HCT116 (cell line): ENCODE data around the gene PLPP6. TPM values are rescaled to one million over a fixed set of nuclear protein-coding genes. Genes with fewer than 3 reads are reported as not detected.

ENCODE experiments used
- ATAC-seq: fragments of 200-7000 bp; cut with Tn5 transposase; 2 replicates; pipeline ENCODE4 v1.9.1; 2020; ENCODE audit warnings: mild to moderate bottlenecking, moderate library complexity
- BruUV-seq: library from RNA; stranded (reverse); fragments of 400-500 nt; replicated peaks from 2 replicates; lab custom pipeline; 2021; lab: Mats Ljungman, UMichigan
- CTCF ChIA-PET: fragments of 300-600 bp; sonication (Branson Sonifier 250); formaldehyde crosslinking; loops from one replicate; lab custom pipeline; 2021; ENCODE audit warnings: antibody characterized with exemption; lab: Charles Lee
- POLR2A ChIA-PET: fragments of 300-600, 350-600 bp; sonication (Branson Sonifier 250); formaldehyde crosslinking; loops from one replicate; lab custom pipeline; 2021; ENCODE audit warnings: antibody characterized with exemption; lab: Charles Lee
- RAD21 ChIA-PET, 2 experiments: fragments of 300-600 bp; sonication (Branson Sonifier 250); formaldehyde crosslinking; loops; one replicate each; lab custom pipeline; 2023; ENCODE audit warnings: low total read pairs in 2 of 2; ENCODE audit not compliant: uncharacterized antibody in 2 of 2, unreplicated experiment in 2 of 2, low non-redundant PET in 1 of 2; lab: Charles Lee
- DNase-seq: peaks from one replicate; pipeline ENCODE4 v3.0.0-alpha.2; 2010; ENCODE audit warnings: low read depth, low spot score
- H2AFZ ChIP-seq: fragments of 200-600 bp; shearing (Covaris generic), sonication (generic); 2 replicates; pipeline ENCODE4 v1.6.1; 2017; ENCODE audit warnings: low read depth, mixed run types, mixed read lengths, antibody characterized with exemption, low read length; ENCODE audit not compliant: poor library complexity, severe bottlenecking
- H3K27ac ChIP-seq: 2 replicates; pipeline ENCODE4 v1.5.1; 2012; ENCODE audit warnings: low read depth, low read length
- H3K27me3 ChIP-seq: fragments of 200-600 bp; sonication (generic); 2 replicates; pipeline ENCODE4 v1.6.1; 2016; ENCODE audit warnings: mixed run types, low read length, mixed read lengths; ENCODE audit not compliant: insufficient read depth
- H3K36me3 ChIP-seq, 2 experiments: fragments of 200-500 bp in 1 of 2; fragments of 200-600 bp in 1 of 2; sonication (Bioruptor generic) in 1 of 2; sonication (generic) in 1 of 2; 2 replicates each; pipeline versions ENCODE4 v1.5.1 to v1.6.1; 2014 to 2016; ENCODE audit warnings: low read length in 2 of 2, inconsistent platforms in 1 of 2, mixed read lengths in 1 of 2, mixed run types in 1 of 2; ENCODE audit not compliant: insufficient read depth in 2 of 2, control insufficient read depth in 1 of 2
- H3K4me1 ChIP-seq, 2 experiments: fragments of 200-600 bp in 1 of 2; sonication (generic) in 1 of 2; 2 replicates each; pipeline versions ENCODE4 v1.5.1 to v1.6.1; 2012 to 2017; ENCODE audit warnings: low read length in 2 of 2, inconsistent platforms in 1 of 2, mild to moderate bottlenecking in 1 of 2, mixed read lengths in 1 of 2, mixed run types in 1 of 2, moderate library complexity in 1 of 2; ENCODE audit not compliant: insufficient read depth in 2 of 2, control insufficient read depth in 1 of 2
- H3K4me2 ChIP-seq: fragments of 200-600 bp; sonication (generic); 2 replicates; pipeline ENCODE4 v1.6.1; 2017; ENCODE audit warnings: mixed run types, low read length, mixed read lengths
- H3K4me3 ChIP-seq, 2 experiments: fragments of 200-600 bp in 1 of 2; sonication (generic) in 1 of 2; replicated peaks in 1 of 2; 2 replicates each; pipeline ENCODE4 v1.5.1; 2011 to 2016; ENCODE audit warnings: low read length in 2 of 2, control low read depth in 1 of 2, low read depth in 1 of 2, mild to moderate bottlenecking in 1 of 2, mixed read lengths in 1 of 2, mixed run types in 1 of 2
- H3K79me2 ChIP-seq: fragments of 200-600 bp; sonication (generic); 2 replicates; pipeline ENCODE4 v1.6.1; 2017; ENCODE audit warnings: mild to moderate bottlenecking, mixed run types, low read length, moderate library complexity, mixed read lengths; ENCODE audit not compliant: insufficient read depth
- H3K9ac ChIP-seq: fragments of 200-600 bp; sonication (generic); 2 replicates; pipeline ENCODE4 v1.6.1; 2016; ENCODE audit warnings: low read length, mixed read lengths
- H3K9me2 ChIP-seq: fragments of 200-600 bp; sonication (generic), shearing (Covaris generic); 2 replicates; pipeline ENCODE4 v1.6.1; 2017; ENCODE audit warnings: mixed run types, mild to moderate bottlenecking, moderate library complexity; ENCODE audit not compliant: insufficient read depth
- H3K9me3 ChIP-seq, 2 experiments: fragments of 200-500 bp in 1 of 2; fragments of 200-600 bp in 1 of 2; sonication (Bioruptor generic) in 1 of 2; sonication (generic) in 1 of 2; 2 replicates each; pipeline ENCODE4 v1.6.1; 2014 to 2017; ENCODE audit warnings: low read length in 2 of 2, mixed read lengths in 2 of 2, inconsistent platforms in 1 of 2, low read depth in 1 of 2, mild to moderate bottlenecking in 1 of 2, mixed run types in 1 of 2, moderate library complexity in 1 of 2; ENCODE audit not compliant: control insufficient read depth in 1 of 2, insufficient read depth in 1 of 2
- H4K20me1 ChIP-seq: fragments of 200-600 bp; sonication (generic), shearing (Covaris generic); 2 replicates; pipeline ENCODE4 v1.6.1; 2017; ENCODE audit warnings: mixed run types, mild to moderate bottlenecking, moderate library complexity; ENCODE audit not compliant: insufficient read depth
- EGR1 ChIP-seq: IDR thresholded peaks from 2 replicates; pipeline ENCODE4 v1.6.1; 2012; ENCODE audit warnings: low read depth
- ELF1 ChIP-seq: IDR thresholded peaks from 2 replicates; pipeline ENCODE4 v1.6.1; 2012; ENCODE audit warnings: low read depth, borderline replicate concordance
- MAX ChIP-seq: IDR thresholded peaks from 2 replicates; pipeline ENCODE4 v1.6.1; 2012
- POLR2AphosphoS5 ChIP-seq: IDR thresholded peaks from 2 replicates; pipeline ENCODE4 v1.6.1; 2011; ENCODE audit warnings: mild to moderate bottlenecking, low read depth, low read length, moderate library complexity
- intact Hi-C: fragments of 100-400 bp; cut with micrococcal nuclease; formaldehyde crosslinking; loops from 2 replicates; pipeline ENCODE4 v1.10.0; 2022
- total RNA-seq: library from RNA; stranded (reverse); gene quantifications from one replicate; pipeline ENCODE4 v1.2.1, GENCODE V29; 2021; ENCODE audit not compliant: unreplicated experiment
- TF ChIP-seq, protein P1 (sequence below), 3 experiments: fragments of 200-600 bp in 1 of 3; sonication (generic) in 1 of 3; IDR thresholded peaks in 2 of 3; conservative IDR thresholded peaks in 1 of 3; 2 replicates each; pipeline ENCODE4 v1.5.1; 2012 to 2017; ENCODE audit warnings: low read depth in 2 of 3, low read length in 2 of 3, antibody characterized with exemption in 1 of 3, borderline replicate concordance in 1 of 3, control low read depth in 1 of 3, mild to moderate bottlenecking in 1 of 3, mixed read lengths in 1 of 3, mixed run types in 1 of 3, moderate library complexity in 1 of 3; ENCODE audit not compliant: insufficient read depth in 1 of 3

The PLPP6 gene
- total RNA-seq, 1 experiment from 2014 or later: 5.0 TPM

GRCh38 chr9:4666042-4666699 is 4.1 kb downstream of the PLPP6 start, which contains the start of gene SPATA6L:
Gene SPATA6L, minus strand, starts transcription at chr9:4666480. Its CDS starts 230 bp downstream, at chr9:4666250.
- TF ChIP-seq MAX: 0 out of 2 replicates have a peak, but pooled peaks have one; percentile 62
- TF ChIP-seq EGR1: peak; percentile 58
- peak; percentile 23; the same call in 1 of the 2 replicates for TF ChIP-seq ELF1
- TF ChIP-seq, protein P1, sequence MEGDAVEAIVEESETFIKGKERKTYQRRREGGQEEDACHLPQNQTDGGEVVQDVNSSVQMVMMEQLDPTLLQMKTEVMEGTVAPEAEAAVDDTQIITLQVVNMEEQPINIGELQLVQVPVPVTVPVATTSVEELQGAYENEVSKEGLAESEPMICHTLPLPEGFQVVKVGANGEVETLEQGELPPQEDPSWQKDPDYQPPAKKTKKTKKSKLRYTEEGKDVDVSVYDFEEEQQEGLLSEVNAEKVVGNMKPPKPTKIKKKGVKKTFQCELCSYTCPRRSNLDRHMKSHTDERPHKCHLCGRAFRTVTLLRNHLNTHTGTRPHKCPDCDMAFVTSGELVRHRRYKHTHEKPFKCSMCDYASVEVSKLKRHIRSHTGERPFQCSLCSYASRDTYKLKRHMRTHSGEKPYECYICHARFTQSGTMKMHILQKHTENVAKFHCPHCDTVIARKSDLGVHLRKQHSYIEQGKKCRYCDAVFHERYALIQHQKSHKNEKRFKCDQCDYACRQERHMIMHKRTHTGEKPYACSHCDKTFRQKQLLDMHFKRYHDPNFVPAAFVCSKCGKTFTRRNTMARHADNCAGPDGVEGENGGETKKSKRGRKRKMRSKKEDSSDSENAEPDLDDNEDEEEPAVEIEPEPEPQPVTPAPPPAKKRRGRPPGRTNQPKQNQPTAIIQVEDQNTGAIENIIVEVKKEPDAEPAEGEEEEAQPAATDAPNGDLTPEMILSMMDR (IDR thresholded peaks at IDR 0.05 in 2 of 3, conservative IDR thresholded peaks at IDR 0.05 in 1 of 3; ENCODE audit: borderline replicate concordance in 1 of 3, insufficient read depth in 1 of 3, low read depth in 2 of 3, low read length in 2 of 3): no peak
- TF ChIP-seq POLR2AphosphoS5: peak; percentile 25; the same call in 1 of the 2 replicates
- Histone ChIP-seq H3K9me2 (no peaks in the 10 kb centered on the region), H3K36me3 (no peaks in the 10 kb centered on the region), H3K4me3 (peak within 1 kb of the TSS; percentile 47 to 53), H3K79me2 (no peaks in the 10 kb centered on the region; the same call in 1 of the 2 replicates), H3K27ac (0 out of 2 replicates have a peak within 1 kb of the TSS, but pooled peaks have one; percentile 4), H3K4me2 (peak within 1 kb of the TSS; percentile 70), H3K27me3 (no peaks in the 10 kb centered on the region), H3K4me1 (peaks cover 16 to 26% of the 10 kb centered on the region in 2 experiments), H3K9me3 (no peaks in the 10 kb centered on the region), H3K9ac (peak within 1 kb of the TSS; percentile 33), H2AFZ (no peak within 1 kb of the TSS), H4K20me1 (no peaks in the 10 kb centered on the region)
- ChIA-PET POLR2A (interaction anchor here (1.2 to 1.6 kb wide), 2 partner anchors 9 to 13 kb away, joined by 3 to 8 read pairs; partner anchors contain the start of gene CDC37L1), RAD21 (no interaction called here), CTCF (interaction anchor here (1.1 kb wide), 1 partner anchor 13 kb away, joined by 3 read pairs; the partner anchor contains the start of gene CDC37L1)
- DNase-seq: no peak
- ATAC-seq: peak; percentile 19; the same call in 1 of the 2 replicates
- BruUV-seq: no TSS peak
- intact Hi-C loops: loop anchor here (10.0 kb wide), 2 partner anchors 319 to 929 kb away; partner anchors contain the start of gene JAK2
